Epithelial cell of esophagus (primary cell): Measurements from ENCODE around the gene PYDC1.

Source experiments
- DNase-seq: peaks from one replicate; pipeline ENCODE4 v3.0.0; 2010; ENCODE audit warnings: low read depth
- H3K4me3 ChIP-seq: 2 replicates; pipeline ENCODE4 v1.5.1; 2011; ENCODE audit warnings: mild to moderate bottlenecking, low read length, control low read depth
- CTCF ChIP-seq: IDR thresholded peaks from 2 replicates; pipeline ENCODE4 v1.5.1; 2011; ENCODE audit warnings: low read depth, mild to moderate bottlenecking, low read length, control low read depth, inconsistent platforms; ENCODE audit not compliant: insufficient read depth; ENCODE audit errors: missing control alignments

The PYDC1 gene

GRCh38 chr16:31168848-31169247, 48.1 kb downstream of the PYDC1 start:
- no peak for TF ChIP-seq CTCF
- H3K4me3 ChIP-seq, result no peak overlapping the region

GRCh38 chr16:31167315-31167714, 49.6 kb downstream of the PYDC1 start:
- TF ChIP-seq CTCF, result no peak
- no peak for DNase-seq
- no peak overlapping the region for H3K4me3 ChIP-seq

More at GRCh38 chr16:31168848-31169247, 48.1 kb downstream of the PYDC1 start:
- DNase-seq, result no peak
